Measurements from ENCODE around the gene P2RX7. TPM values are rescaled to one million over a fixed set of nuclear protein-coding genes. Genes with fewer than 3 reads are reported as not detected.

The P2RX7 gene
- polyA plus RNA-seq, 2 of the 4 experiments (the other 2 are of a cell fraction), result 0.03 TPM; not detected in 1

DNA sequence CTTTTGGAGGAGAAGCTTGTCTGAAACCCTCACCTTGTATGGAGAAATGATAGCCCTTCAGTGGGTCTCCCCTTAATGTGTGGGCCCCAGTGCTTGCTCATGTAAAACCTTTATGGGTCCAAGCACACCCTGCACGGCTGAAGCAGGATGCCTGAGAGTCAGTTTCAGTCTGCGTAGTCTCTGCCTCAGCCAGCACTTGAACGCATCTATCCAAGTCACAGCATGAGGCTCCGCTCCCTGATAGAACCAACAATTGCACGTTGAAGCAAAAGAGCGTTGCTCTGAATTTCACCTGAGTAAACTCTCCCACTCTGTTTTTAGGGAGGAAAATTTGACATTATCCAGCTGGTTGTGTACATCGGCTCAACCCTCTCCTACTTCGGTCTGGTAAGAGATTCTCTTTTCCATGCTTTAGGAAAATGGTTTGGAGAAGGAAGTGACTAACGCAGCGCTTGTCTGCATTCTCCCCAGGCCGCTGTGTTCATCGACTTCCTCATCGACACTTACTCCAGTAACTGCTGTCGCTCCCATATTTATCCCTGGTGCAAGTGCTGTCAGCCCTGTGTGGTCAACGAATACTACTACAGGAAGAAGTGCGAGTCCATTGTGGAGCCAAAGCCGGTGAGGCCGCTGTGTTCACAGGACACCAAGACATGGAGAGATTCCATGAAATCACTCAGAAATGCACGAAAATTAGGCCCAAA lies 44.3 kb downstream of the P2RX7 start:
- Histone ChIP-seq H3K27ac (no peak overlapping the region), H3K4me1 (no peaks in the 10 kb centered on the region), H3K4me3 (no peak overlapping the region), H3K9me3 (peaks cover 4% of the 10 kb centered on the region; the same call in 1 of the 3 replicates), H3K4me2 (no peak overlapping the region)
- POLR2A ChIA-PET, result interaction anchor here (0.6 to 0.7 kb wide), 2 partner anchors 33 to 112 kb away, joined by 4 to 5 read pairs; no protein-coding TSS in a partner anchor
- 81% methylated on average over 19 of the region's 19 CpGs for WGBS (ENCODE audit: missing lambda C conversion rate)
- CTCF ChIA-PET, result no interaction called here
- TF ChIP-seq RAD21 (conservative IDR thresholded peaks at IDR 0.05 in 1 of 2, IDR thresholded peaks at IDR 0.05 in 1 of 2) (no peak), USF2 (IDR thresholded peaks at IDR 0.05) (no peak), GATA3 (IDR thresholded peaks at IDR 0.05; ENCODE audit: borderline replicate concordance) (no peak), HOXA7 (CRISPR knock-in tag; IDR thresholded peaks at IDR 0.05) (no peak), E2F6 (IDR thresholded peaks at IDR 0.05; ENCODE audit: borderline replicate concordance, low read depth) (no peak), KDM1A (IDR thresholded peaks at IDR 0.05; ENCODE audit: low read depth) (no peak), FOXS1 (CRISPR knock-in tag; IDR thresholded peaks at IDR 0.05) (no peak), POLR2A (IDR thresholded peaks at IDR 0.05; ENCODE audit: low read length) (no peak), ESRRA (IDR thresholded peaks at IDR 0.05; ENCODE audit: borderline replicate concordance, low read length) (no peak), MYC (IDR thresholded peaks at IDR 0.05; ENCODE audit: borderline replicate concordance, low read length) (no peak), BHLHE40 (IDR thresholded peaks at IDR 0.05; ENCODE audit: low read depth, low read length) (no peak), CBX8 (IDR thresholded peaks at IDR 0.05) (no peak), PHF8 (IDR thresholded peaks at IDR 0.05; ENCODE audit: borderline replicate concordance, low read depth) (no peak), MAFK (IDR thresholded peaks at IDR 0.05; ENCODE audit: partially characterized antibody) (no peak)
- FAIRE-seq, result no peak
- DNase-seq (ENCODE audit: low read depth in 1 of 2, low spot score in 1 of 2), result no peak
- ATAC-seq, result 0 out of 6 replicates have a peak, but pooled peaks of 1 of the 2 experiments have one; percentile 22

- TF ChIP-seq ZFP36 (IDR thresholded peaks at IDR 0.05; ENCODE audit: borderline replicate concordance, partially characterized antibody), result no peak
- TF ChIP-seq ZC3H11A (IDR thresholded peaks at IDR 0.05), result no peak
- TF ChIP-seq FOSB (CRISPR knock-in tag; IDR thresholded peaks at IDR 0.05), result no peak
- TF ChIP-seq RFX5 (IDR thresholded peaks at IDR 0.05), result no peak
- no peak for TF ChIP-seq EHMT2 (IDR thresholded peaks at IDR 0.05; ENCODE audit: low read depth)
- peak; percentile 67 for TF ChIP-seq NFE2L2 (conservative IDR thresholded peaks at IDR 0.05; ENCODE audit: low read length)
- TF ChIP-seq MAFK (IDR thresholded peaks at IDR 0.05; ENCODE audit: partially characterized antibody), result peak; percentile 67
- no peak for TF ChIP-seq TFCP2L1 (CRISPR knock-in tag; IDR thresholded peaks at IDR 0.05)
- POLR2A ChIA-PET, result interaction anchor here (0.8 kb wide), 1 partner anchor 45 kb away, joined by 4 read pairs; no protein-coding TSS in a partner anchor
- WGBS (ENCODE audit: missing lambda C conversion rate), result 79% methylated on average over 3 of the region's 3 CpGs
- Histone ChIP-seq H3K4me2 (no peak overlapping the region), H3K4me1 (no peaks in the 10 kb centered on the region), H3K4me3 (no peak overlapping the region), H3K27ac (no peak overlapping the region), H3K9me3 (peaks cover 4% of the 10 kb centered on the region; the same call in 1 of the 3 replicates)
- ATAC-seq (no peak), DNase-seq (ENCODE audit: low read depth in 1 of 2, low spot score in 1 of 2) (no peak), FAIRE-seq (no peak)
- CTCF ChIA-PET, result no interaction called here
Observed at GRCh38 chr12:121181181-121181580, 48.5 kb downstream of the P2RX7 start.

DNA sequence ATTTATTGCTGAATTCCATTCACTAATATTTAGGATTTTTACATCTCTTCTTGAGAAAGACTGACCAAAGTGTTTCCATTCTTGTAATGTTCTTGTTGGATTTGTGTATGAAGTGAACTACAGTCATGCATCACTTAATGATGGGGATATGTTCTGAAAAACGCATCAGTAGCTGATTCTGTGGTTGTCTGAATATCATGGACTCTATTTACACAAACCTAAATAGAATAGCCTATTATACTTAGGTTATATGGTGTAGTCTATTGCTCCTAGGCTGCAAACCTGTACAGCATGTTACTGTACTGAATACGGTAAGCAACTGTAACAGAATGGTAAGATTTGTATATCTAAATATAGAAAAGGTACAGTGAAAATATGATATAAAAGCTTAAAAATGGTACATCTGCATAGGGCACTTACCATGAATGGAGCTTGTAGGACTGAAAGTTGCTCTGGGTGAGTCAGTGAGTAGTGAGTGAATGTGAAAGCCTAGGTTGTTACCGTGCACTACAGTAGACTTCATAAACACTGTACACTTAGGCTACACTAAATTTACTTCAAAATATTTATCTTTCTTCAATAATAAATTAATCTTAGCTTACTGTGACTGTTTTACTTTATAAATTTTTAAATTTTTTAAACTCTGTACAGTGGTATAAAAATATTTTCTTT lies 49.7 kb downstream of the P2RX7 start:
- Histone ChIP-seq H3K4me1 (no peaks in the 10 kb centered on the region), H3K27ac (no peak overlapping the region), H3K4me2 (no peak overlapping the region), H3K4me3 (no peak overlapping the region), H3K9me3 (peaks cover 4% of the 10 kb centered on the region; the same call in 1 of the 3 replicates)
- FAIRE-seq (peak; percentile 65), ATAC-seq (no peak), DNase-seq (ENCODE audit: low read depth in 1 of 2, low spot score in 1 of 2) (no peak)
- 65% methylated on average over 3 of the region's 3 CpGs for WGBS (ENCODE audit: missing lambda C conversion rate)
- POLR2A ChIA-PET, result interaction anchor here (0.8 kb wide), 1 partner anchor 46 kb away, joined by 4 read pairs; no protein-coding TSS in a partner anchor
- CTCF ChIA-PET, result interaction anchor here (1.0 to 1.5 kb wide), 2 partner anchors 9 to 30 kb away, joined by 3 to 4 read pairs; no protein-coding TSS in a partner anchor
- TF ChIP-seq ELK1 (IDR thresholded peaks at IDR 0.05; ENCODE audit: low read depth, low read length) (no peak), CBX8 (IDR thresholded peaks at IDR 0.05) (no peak), ESRRA (IDR thresholded peaks at IDR 0.05; ENCODE audit: borderline replicate concordance, low read length) (no peak), MAZ (IDR thresholded peaks at IDR 0.05; ENCODE audit: borderline replicate concordance, low read depth, low read length) (no peak), EHF (CRISPR knock-in tag; IDR thresholded peaks at IDR 0.05) (no peak), BHLHE40 (IDR thresholded peaks at IDR 0.05; ENCODE audit: low read depth, low read length) (no peak), PBX3 (IDR thresholded peaks at IDR 0.05) (no peak), RNF2 (IDR thresholded peaks at IDR 0.05; ENCODE audit: borderline replicate concordance, low read depth) (no peak)
- TF ChIP-seq, protein P1, sequence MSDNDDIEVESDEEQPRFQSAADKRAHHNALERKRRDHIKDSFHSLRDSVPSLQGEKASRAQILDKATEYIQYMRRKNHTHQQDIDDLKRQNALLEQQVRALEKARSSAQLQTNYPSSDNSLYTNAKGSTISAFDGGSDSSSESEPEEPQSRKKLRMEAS (IDR thresholded peaks at IDR 0.05), result no peak
